Mesothelial cell of epicardium (in vitro differentiated cells): ENCODE data around the gene CREB3L1. TPM values are rescaled to one million over a fixed set of nuclear protein-coding genes. Genes with fewer than 3 reads are reported as not detected.

Experiments
- DNase-seq, 2 experiments: peaks; one replicate each; pipeline ENCODE4 v3.0.0; 2021; ENCODE audit warnings: low spot score in 2 of 2; ENCODE audit not compliant: unreplicated experiment in 2 of 2
- H3K27ac Mint-ChIP-seq: 2 replicates; pipeline ENCODE4 v1.8.0; 2021; ENCODE audit warnings: mixed read lengths
- H3K27me3 Mint-ChIP-seq: 2 replicates; pipeline ENCODE4 v1.8.0; 2021; ENCODE audit warnings: low read depth, mixed read lengths
- H3K36me3 Mint-ChIP-seq: 2 replicates; pipeline ENCODE4 v1.8.0; 2021; ENCODE audit warnings: mixed read lengths
- H3K4me1 Mint-ChIP-seq: 2 replicates; pipeline ENCODE4 v1.8.0; 2021; ENCODE audit warnings: mixed read lengths
- H3K4me3 Mint-ChIP-seq: 2 replicates; pipeline ENCODE4 v1.8.0; 2021; ENCODE audit warnings: mild to moderate bottlenecking, moderate library complexity, mixed read lengths
- H3K9me3 Mint-ChIP-seq: 2 replicates; pipeline ENCODE4 v1.8.0; 2021; ENCODE audit warnings: mixed read lengths
- total RNA-seq: library from RNA; stranded (reverse); gene quantifications from 3 replicates; pipeline ENCODE4 v1.2.1, GENCODE V29; 2021
- TF ChIP-seq, protein P1 (sequence below): fragments of 200-600 bp; sonication (generic); IDR thresholded peaks from one replicate; pipeline ENCODE4 v1.5.0; 2021; ENCODE audit warnings: antibody characterized with exemption; ENCODE audit not compliant: unreplicated experiment

The CREB3L1 gene
- total RNA-seq, 1 donor from 2014 or later: 34.5 TPM

DNA sequence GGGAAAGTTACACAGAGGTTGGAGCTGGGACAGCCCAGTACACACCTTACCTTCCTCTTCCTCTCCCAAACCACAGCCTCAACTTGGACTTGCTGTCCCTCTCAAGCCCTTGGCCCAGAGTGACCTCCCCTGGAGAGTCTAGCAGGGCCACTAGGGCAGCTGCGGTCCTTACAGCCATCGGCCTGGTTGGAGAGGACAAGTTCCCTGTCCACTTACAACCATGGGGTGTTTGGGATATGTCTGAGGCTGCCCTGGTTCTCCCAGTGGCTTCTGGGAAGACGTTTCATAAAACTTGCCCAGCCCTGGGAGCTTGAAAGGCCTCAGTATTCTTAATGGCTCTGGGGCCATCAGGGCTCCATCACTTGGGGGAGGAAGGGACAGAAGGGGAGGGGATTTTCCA is 56.7 kb downstream of the CREB3L1 start:
- Mint-ChIP-seq H3K27me3 (peaks cover 60% of the 10 kb centered on the region), H3K27ac (no peak overlapping the region), H3K36me3 (no peaks in the 10 kb centered on the region), H3K9me3 (no peaks in the 10 kb centered on the region), H3K4me1 (peaks cover 30% of the 10 kb centered on the region), H3K4me3 (no peak overlapping the region)
- no peak for DNase-seq
- TF ChIP-seq, protein P1, sequence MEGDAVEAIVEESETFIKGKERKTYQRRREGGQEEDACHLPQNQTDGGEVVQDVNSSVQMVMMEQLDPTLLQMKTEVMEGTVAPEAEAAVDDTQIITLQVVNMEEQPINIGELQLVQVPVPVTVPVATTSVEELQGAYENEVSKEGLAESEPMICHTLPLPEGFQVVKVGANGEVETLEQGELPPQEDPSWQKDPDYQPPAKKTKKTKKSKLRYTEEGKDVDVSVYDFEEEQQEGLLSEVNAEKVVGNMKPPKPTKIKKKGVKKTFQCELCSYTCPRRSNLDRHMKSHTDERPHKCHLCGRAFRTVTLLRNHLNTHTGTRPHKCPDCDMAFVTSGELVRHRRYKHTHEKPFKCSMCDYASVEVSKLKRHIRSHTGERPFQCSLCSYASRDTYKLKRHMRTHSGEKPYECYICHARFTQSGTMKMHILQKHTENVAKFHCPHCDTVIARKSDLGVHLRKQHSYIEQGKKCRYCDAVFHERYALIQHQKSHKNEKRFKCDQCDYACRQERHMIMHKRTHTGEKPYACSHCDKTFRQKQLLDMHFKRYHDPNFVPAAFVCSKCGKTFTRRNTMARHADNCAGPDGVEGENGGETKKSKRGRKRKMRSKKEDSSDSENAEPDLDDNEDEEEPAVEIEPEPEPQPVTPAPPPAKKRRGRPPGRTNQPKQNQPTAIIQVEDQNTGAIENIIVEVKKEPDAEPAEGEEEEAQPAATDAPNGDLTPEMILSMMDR: no peak

DNA sequence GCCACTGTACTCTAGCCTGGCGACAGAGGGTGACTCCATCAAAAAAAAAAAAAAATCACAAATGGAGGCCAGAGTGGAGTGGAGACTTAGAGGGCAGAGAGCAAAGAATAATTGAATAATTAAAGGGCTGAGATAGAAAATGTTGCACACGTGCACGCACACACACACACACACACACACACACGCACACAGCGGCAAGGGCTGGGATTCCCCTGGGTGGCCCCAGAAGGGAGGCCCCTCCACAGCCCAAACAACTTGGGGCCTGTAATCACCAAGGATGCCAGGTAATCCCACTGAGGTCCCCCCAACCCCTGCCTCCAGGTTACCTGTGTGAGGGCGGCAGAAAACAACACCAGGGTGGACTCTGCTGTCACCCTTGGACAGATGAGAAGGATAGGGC is 57.8 kb downstream of the CREB3L1 start:
- Mint-ChIP-seq H3K27me3 (peaks cover 51% of the 10 kb centered on the region), H3K27ac (no peak overlapping the region), H3K4me1 (peaks cover 33% of the 10 kb centered on the region), H3K36me3 (no peaks in the 10 kb centered on the region), H3K9me3 (no peaks in the 10 kb centered on the region), H3K4me3 (no peak overlapping the region)
- TF ChIP-seq, protein P1: no peak
- no peak for DNase-seq

DNA sequence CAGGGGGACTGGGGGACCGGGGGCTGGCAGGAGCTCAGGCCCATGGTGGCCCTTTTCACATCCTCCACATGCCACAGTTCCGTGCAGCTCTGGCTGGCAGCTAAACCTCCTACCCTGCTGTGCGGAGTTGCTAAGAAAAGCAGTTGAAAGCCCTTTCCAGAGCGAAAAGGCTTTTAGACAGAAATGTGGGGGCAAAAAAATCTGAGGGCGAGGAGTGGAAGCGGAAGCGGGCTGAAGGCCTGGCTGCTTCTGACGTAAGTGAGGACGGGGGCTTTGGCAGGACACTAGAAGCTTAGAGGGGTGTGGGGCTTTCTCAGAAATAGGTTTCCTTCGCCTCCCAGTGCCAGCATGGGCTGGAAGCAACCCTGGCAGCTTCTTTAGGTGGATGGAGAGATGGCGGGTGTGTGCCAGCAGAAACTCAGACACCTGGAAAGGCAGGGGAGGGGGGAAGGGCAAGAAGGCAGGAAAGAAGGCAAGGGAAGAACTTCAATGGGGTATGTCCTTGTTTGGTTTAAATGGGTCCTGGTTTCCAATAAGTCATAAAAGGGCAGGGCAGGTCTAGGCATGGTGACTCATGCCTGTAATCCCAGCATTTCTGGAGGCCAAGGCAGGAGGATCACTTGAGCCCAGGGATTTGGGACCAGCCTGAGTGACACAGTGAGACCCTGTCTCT is 58.6 kb downstream of the CREB3L1 start:
- no peak for DNase-seq
- TF ChIP-seq, protein P1: no peak
- Mint-ChIP-seq H3K27me3 (peaks cover 43% of the 10 kb centered on the region), H3K9me3 (no peaks in the 10 kb centered on the region), H3K4me3 (no peak overlapping the region), H3K4me1 (peaks cover 25% of the 10 kb centered on the region), H3K27ac (no peak overlapping the region), H3K36me3 (no peaks in the 10 kb centered on the region)

DNA sequence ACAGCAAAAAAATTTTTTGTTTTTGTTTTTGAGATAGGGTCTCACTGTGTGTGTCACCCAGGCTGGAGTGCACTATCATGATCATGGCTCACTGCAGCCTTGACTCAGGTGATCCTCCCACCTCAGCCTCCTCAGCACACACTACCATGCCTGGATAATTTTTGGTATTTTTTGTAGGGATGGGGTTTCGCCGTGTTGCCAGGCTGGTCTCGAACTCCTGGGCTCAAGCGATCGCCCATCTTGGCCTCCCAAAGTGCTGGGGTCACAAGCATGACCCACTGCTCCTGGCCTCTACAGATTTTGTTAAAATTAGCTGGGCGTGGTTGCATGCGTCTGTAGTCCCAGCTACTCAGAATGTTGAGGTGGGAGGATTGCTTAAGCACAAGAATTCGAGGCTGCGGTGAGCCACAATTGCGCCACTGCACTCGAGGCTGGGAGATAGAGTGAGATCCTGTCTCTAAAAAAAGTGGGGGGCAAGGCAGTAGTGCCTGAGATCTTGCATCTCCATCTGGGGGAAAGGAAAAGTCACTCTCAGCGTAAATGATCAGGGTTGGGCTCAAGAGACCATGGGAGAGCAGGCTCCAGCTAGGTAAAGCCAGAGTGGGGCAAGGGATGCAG is 59.2 kb downstream of the CREB3L1 start:
- Mint-ChIP-seq H3K4me1 (peaks cover 25% of the 10 kb centered on the region), H3K4me3 (no peak overlapping the region), H3K9me3 (no peaks in the 10 kb centered on the region), H3K36me3 (no peaks in the 10 kb centered on the region), H3K27ac (no peak overlapping the region), H3K27me3 (peaks cover 37% of the 10 kb centered on the region)
- TF ChIP-seq, protein P1: no peak
- DNase-seq: no peak

DNA sequence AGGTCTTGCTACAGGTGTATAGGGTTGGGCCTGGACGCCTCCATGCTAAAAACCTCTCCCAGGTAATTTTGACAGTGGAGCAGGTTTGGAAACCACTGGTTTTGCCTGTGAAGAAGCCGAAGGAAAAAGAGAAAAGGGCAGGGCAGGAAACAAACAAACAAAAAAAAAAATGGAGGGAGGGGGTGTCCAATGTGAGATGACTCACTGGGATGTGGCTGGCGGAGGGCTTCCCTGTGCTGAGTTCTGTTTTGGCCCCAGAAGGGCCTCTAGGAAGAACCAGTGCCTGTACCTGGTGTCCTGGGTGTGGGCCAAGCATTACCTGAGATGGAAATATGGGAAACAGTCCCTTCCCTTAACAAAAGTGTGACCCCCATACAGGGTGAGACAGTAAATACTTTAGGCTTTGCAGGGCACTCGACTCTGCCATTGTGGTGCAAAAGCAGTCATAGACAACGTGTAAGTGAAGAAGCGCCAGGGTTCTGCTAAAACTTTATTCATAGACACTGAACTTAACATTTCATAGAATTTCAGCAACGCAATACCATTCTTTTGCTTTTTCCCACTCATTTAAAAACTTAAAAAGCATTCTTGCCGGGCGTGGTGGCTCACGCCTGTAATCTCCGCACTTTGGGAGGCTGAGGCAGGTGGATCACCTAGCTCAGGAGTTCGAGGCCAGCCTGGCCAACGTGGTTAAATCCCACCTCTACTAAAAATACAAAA is 60.3 kb downstream of the CREB3L1 start:
- DNase-seq: no peak
- Mint-ChIP-seq H3K27me3 (peaks cover 28% of the 10 kb centered on the region), H3K9me3 (no peaks in the 10 kb centered on the region), H3K36me3 (no peaks in the 10 kb centered on the region), H3K4me1 (peaks cover 30% of the 10 kb centered on the region), H3K27ac (no peak overlapping the region), H3K4me3 (no peak overlapping the region)
- TF ChIP-seq, protein P1: no peak
